Stimulated activated CD4-positive, alpha-beta T cell treated with anti-CD3 and anti-CD28 coated beads, Interleukin-4, amount 100 ng/mL, for 48 hours (primary cell): ENCODE data around the gene PCOLCE2.
"Not testable (repeated sequence)": the region's sequence is repeated elsewhere in the genome, so short reads cannot be mapped to it uniquely, and the experiment has no call there.

Source experiments
- DNase-seq, 2 donors: peaks; one replicate each; pipeline ENCODE4 v3.0.0-alpha.2; 2020; ENCODE audit warnings: low read depth in 2 of 2

The PCOLCE2 gene

DNA sequence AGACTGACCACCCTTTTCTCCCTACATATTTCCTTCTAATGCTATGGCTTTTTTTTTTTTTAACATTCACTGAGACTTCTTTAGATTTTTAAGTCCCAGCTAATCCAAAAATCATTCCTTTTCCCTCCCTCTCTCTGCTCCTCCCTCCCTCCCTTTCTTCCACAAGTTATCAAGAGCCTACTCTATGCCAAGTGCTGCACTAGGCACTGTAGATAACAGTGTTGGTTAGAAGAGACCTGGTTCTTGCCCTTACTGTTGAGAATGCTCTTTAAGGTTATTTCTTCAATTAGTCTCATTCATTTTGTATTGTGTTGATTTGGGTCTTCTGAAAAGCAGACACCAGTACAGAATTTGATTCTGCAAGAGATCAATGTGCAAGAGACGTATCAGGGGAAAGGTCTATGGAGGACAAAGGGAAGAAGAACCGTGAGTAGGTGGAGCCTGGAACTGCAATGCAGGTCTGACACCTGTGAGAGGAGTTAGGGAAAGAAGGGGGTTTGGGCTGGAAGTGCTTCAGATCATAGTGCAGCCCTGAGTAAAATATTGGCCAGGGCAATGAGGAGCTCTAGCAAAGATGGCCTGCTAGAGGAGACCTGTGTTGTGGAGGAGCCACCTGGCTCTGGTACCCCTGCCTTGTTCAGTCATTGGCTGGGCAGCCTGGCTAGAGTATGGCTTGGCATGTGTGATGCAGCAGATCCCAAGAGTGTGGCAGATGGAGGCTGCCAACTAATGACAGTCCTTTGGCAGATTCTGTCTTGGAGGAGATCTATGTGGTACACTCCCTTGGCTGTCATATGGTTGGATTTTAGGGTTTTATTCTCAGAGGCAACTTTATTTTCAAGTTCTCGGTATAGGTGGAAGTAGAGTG is 9.7 kb upstream of the PCOLCE2 start:
- no peak for DNase-seq

- DNase-seq = no peak
Observed at GRCh38 chr3:142897807-142898206, 8.9 kb upstream of the PCOLCE2 start.

GRCh38 chr3:142896996-142897395 is 8.1 kb upstream of the PCOLCE2 start:
- DNase-seq = no peak

- no peak for DNase-seq
Observed at GRCh38 chr3:142896201-142896755, 7.4 kb upstream of the PCOLCE2 start.

DNA sequence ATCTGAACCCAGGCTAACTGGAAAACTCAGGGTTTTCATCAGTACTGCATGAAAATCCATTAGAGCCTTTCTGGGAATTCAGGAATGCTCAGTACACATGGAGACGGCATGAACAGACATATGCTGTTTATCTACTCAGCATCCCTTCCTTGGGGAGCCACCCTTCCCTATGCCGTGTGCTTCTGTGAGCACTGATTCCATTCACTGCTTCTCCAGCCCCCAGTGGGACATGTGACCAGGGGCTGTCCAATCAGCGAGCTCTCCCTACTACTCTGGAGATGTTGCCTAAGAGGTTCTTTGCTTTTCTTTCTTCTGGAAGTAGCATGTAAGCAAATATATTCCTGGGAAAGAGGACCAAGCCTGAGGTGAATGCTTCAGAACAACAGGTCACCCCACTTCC is 5.6 kb upstream of the PCOLCE2 start:
- DNase-seq = no peak

DNA sequence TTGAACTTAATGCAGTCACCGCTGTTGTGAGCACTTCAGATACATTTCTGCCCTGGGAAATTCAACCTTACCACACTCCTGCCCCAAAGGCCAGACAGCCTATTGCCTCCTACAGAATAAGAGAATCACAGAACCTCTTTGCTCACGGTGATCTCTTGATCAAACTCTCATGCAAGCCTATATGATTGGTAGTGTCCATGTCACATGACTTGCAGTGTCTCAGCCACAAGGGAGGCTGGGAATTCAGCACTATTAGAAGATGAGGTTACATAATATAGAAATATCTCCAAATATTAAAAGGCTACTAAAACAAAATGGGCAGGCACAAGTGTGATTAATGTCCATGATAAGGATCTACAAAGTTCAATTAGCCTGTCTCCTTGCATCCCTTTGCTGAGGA is 3.8 kb upstream of the PCOLCE2 start:
- no peak for DNase-seq

DNA sequence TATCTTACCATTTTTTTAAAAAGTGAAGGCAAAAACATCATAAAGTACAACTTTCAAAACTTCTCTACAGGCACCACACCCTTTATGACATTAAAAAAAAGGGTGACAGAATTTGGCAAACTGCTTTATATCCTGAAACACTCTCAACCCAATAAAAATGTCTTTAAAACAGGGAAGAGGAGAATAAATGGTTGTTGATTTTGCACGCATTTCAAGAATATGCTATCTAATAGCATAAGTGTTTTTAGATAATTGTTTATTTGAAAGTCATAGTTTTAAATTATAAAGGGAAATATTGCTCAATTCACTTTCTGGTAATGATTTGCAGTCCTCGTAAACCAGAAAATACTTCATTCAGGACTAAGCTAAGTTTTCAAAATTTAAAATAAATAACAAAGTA is 1.7 kb upstream of the PCOLCE2 start:
- no peak for DNase-seq

GRCh38 chr3:142889212-142890014 is 530 bp upstream of the PCOLCE2 start:
- DNase-seq = no peak

GRCh38 chr3:142888099-142888480 is 793 bp downstream of the PCOLCE2 start:
- DNase-seq = no peak

- no peak for DNase-seq
Observed at GRCh38 chr3:142886940-142887339, 1.9 kb downstream of the PCOLCE2 start.

DNA sequence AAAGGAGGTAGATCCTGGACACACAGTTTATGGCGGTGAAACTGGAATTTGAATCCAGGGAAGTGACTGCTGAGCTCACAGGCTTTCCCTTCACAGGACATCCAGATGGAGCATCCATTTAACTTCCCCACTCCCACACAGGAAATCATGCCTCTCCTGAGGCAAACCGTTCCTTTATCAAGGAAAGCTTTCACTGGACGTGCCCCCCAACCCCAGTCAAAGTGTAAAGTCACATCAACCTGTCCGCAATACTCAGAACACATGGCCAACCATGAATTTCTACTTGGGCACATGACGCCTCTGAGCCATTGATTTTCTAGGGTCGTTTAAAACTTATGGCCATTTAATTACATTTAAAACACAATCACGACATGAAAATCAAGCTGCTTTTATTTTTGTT is 2.9 kb downstream of the PCOLCE2 start:
- DNase-seq = no peak

DNA sequence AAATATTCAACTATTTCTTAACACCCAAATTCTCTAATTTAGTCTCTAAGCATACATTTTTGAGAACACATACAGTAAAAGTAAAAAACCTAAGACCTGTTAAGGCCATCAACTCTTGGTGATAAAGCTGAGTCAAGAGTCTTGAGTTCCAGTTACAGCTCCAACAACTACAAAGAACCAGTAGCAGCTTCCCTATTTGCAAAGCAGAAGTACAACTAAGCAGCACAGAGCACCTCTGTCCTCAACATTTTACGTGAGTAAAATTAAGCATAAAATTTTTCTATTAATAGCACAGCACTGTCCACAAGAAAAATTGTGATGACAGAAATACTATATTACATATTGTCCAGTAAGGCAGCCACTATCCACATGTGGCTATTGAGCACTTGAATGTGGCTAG is 4.4 kb downstream of the PCOLCE2 start:
- DNase-seq = no peak

DNA sequence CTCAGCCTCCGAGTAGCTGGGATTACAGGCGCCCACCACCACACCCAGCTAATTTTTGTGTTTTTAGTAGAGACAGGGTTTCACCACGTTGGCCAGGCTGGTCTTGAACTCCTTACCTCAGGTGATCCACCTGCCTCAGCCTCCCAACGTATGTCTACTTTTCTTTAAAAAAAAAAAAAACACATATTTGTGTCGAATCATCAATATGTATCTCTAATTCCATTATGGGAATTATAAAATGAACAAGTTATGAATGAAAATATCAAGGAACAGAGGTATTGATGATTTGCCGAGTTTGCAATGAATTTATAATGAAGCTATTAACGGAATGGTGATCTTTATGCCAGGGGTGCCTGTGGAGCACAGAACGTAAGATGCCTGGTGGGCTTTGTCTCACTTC is 5.3 kb downstream of the PCOLCE2 start:
- DNase-seq = not testable (repeated sequence)

GRCh38 chr3:142881445-142882224 is 7.2 kb downstream of the PCOLCE2 start:
- no peak for DNase-seq

GRCh38 chr3:142878649-142879300 is 10.1 kb downstream of the PCOLCE2 start:
- no peak for DNase-seq

- no peak for DNase-seq
Observed at GRCh38 chr3:142876417-142876816, 12.5 kb downstream of the PCOLCE2 start.

GRCh38 chr3:142875583-142876207 is 13.2 kb downstream of the PCOLCE2 start:
- no peak for DNase-seq

GRCh38 chr3:142875099-142875498 is 13.8 kb downstream of the PCOLCE2 start:
- no peak for DNase-seq

DNA sequence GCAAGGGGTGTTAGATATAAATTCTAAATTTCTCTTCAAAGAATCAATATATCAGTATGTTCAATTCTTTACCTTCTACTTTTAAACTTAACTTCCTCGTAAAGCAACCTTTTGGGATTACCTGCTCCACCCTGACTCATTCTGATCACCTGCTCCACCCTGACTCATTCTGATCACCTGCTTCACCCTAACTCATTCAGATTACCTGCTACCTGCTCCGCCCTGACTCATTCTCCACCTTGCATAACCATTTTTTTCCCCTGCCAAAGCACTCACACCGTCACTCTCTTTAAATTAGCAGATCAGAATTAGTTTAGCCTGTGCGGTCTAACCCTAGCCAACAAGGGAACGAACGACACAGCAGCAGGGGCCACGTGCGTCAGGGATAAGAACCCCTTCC is 20.5 kb downstream of the PCOLCE2 start:
- not testable (repeated sequence) for DNase-seq

DNA sequence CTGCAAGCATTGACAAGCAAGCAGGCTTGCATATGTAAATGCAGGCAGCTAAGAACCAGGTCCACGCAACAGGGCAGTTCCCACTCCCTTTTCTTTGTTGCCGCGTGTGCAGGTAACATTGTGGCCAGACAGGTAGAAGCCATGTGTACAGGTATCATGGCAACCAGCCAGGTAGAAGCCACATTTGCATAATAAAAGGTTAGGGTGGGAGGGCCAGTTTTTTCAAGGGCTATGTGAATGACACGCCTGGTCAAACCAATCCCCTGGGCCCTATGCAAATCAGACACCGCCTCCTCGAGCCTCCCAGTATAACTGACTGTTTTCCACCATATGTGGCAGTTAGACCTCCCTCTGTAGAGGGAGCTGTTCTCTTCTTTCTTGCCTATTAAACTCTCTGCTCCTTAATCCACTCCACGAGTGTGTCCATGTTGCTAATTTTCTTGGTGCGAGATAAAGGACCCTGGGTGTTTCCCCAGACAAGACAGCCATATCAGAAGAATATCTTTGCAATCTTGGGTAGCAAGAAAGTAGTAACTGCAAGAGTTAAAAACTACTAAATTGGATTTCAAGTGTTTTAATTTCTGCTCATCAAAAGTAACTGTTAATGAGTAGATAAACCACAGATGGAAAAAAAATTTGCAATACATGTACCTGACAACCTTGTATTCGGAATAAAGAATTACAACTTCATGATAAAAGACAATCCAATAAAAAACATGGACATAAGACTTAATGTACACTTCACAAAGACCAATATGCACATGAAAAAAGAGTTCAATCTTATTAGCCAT is 21.8 kb downstream of the PCOLCE2 start:
- DNase-seq = no peak
